Measurements from ENCODE around the gene CBX4. TPM values are rescaled to one million over a fixed set of nuclear protein-coding genes. Genes with fewer than 3 reads are reported as not detected.

CBX4 gene
- total and polyA plus RNA-seq, 2 of the 13 experiments (the other 11 are each of a cell fraction or from before 2014, with no cell fraction given), result 25.8 to 50.8 TPM

DNA sequence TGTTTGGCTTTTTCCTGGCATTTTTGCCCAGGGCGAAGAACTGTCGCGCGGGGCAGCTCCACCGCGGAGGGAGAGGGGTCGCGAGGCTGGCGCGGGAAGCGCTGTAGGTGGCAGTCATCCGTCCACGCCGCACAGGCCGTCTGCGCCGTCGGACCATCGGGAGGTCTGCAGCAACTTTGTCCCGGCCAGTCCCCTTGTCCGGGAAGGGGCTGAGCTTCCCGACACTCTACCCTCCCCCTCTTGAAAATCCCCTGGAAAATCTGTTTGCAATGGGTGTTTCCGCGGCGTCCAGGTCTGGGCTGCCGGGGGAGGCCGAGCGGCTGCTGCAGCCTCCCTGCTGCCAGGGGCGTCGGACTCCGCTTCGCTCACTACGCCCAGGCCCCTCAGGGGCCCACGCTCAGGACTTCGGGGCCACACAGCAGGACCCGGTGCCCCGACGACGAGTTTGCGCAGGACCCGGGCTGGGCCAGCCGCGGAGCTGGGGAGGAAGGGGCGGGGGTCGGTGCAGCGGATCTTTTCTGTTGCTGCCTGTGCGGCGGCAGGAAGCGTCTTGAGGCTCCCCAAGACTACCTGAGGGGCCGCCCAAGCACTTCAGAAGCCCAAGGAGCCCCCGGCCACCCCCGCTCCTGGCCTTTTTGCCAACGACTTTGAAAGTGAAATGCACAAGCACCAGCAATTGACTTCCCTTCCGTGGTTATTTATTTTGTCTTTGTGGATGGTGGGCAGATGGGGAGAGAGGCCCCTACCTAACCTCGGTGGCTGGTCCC is 2.3 kb upstream of the CBX4 start (continued):
- TF ChIP-seq, protein P1, sequence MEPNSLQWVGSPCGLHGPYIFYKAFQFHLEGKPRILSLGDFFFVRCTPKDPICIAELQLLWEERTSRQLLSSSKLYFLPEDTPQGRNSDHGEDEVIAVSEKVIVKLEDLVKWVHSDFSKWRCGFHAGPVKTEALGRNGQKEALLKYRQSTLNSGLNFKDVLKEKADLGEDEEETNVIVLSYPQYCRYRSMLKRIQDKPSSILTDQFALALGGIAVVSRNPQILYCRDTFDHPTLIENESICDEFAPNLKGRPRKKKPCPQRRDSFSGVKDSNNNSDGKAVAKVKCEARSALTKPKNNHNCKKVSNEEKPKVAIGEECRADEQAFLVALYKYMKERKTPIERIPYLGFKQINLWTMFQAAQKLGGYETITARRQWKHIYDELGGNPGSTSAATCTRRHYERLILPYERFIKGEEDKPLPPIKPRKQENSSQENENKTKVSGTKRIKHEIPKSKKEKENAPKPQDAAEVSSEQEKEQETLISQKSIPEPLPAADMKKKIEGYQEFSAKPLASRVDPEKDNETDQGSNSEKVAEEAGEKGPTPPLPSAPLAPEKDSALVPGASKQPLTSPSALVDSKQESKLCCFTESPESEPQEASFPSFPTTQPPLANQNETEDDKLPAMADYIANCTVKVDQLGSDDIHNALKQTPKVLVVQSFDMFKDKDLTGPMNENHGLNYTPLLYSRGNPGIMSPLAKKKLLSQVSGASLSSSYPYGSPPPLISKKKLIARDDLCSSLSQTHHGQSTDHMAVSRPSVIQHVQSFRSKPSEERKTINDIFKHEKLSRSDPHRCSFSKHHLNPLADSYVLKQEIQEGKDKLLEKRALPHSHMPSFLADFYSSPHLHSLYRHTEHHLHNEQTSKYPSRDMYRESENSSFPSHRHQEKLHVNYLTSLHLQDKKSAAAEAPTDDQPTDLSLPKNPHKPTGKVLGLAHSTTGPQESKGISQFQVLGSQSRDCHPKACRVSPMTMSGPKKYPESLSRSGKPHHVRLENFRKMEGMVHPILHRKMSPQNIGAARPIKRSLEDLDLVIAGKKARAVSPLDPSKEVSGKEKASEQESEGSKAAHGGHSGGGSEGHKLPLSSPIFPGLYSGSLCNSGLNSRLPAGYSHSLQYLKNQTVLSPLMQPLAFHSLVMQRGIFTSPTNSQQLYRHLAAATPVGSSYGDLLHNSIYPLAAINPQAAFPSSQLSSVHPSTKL (CRISPR knock-in tag; IDR thresholded peaks at IDR 0.05), result peak; percentile 52
- TF ChIP-seq PHF20 (CRISPR knock-in tag; IDR thresholded peaks at IDR 0.05) (no peak), ZNF547 (CRISPR knock-in tag; IDR thresholded peaks at IDR 0.05) (no peak), GTF3A (CRISPR knock-in tag; conservative IDR thresholded peaks at IDR 0.05) (no peak), ZNF451 (CRISPR knock-in tag; IDR thresholded peaks at IDR 0.05) (no peak), MZF1 (CRISPR knock-in tag; IDR thresholded peaks at IDR 0.05; ENCODE audit: borderline replicate concordance) (no peak), HDAC1 (CRISPR knock-in tag; IDR thresholded peaks at IDR 0.05) (peak; percentile 21; the same call in 1 of the 2 replicates), CBX5 (CRISPR knock-in tag; IDR thresholded peaks at IDR 0.05; ENCODE audit: borderline replicate concordance) (no peak)
- TF ChIP-seq, protein P2, sequence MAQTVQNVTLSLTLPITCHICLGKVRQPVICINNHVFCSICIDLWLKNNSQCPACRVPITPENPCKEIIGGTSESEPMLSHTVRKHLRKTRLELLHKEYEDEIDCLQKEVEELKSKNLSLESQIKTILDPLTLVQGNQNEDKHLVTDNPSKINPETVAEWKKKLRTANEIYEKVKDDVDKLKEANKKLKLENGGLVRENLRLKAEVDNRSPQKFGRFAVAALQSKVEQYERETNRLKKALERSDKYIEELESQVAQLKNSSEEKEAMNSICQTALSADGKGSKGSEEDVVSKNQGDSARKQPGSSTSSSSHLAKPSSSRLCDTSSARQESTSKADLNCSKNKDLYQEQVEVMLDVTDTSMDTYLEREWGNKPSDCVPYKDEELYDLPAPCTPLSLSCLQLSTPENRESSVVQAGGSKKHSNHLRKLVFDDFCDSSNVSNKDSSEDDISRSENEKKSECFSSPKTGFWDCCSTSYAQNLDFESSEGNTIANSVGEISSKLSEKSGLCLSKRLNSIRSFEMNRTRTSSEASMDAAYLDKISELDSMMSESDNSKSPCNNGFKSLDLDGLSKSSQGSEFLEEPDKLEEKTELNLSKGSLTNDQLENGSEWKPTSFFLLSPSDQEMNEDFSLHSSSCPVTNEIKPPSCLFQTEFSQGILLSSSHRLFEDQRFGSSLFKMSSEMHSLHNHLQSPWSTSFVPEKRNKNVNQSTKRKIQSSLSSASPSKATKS (CRISPR knock-in tag; IDR thresholded peaks at IDR 0.05), result no peak
- TF ChIP-seq, protein P3, sequence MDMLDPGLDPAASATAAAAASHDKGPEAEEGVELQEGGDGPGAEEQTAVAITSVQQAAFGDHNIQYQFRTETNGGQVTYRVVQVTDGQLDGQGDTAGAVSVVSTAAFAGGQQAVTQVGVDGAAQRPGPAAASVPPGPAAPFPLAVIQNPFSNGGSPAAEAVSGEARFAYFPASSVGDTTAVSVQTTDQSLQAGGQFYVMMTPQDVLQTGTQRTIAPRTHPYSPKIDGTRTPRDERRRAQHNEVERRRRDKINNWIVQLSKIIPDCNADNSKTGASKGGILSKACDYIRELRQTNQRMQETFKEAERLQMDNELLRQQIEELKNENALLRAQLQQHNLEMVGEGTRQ (IDR thresholded peaks at IDR 0.05; ENCODE audit: low read depth, low read length), result no peak
- TF ChIP-seq, protein P3 (CRISPR knock-in tag; IDR thresholded peaks at IDR 0.05; ENCODE audit: borderline replicate concordance), result no peak
- TF ChIP-seq, protein P4, sequence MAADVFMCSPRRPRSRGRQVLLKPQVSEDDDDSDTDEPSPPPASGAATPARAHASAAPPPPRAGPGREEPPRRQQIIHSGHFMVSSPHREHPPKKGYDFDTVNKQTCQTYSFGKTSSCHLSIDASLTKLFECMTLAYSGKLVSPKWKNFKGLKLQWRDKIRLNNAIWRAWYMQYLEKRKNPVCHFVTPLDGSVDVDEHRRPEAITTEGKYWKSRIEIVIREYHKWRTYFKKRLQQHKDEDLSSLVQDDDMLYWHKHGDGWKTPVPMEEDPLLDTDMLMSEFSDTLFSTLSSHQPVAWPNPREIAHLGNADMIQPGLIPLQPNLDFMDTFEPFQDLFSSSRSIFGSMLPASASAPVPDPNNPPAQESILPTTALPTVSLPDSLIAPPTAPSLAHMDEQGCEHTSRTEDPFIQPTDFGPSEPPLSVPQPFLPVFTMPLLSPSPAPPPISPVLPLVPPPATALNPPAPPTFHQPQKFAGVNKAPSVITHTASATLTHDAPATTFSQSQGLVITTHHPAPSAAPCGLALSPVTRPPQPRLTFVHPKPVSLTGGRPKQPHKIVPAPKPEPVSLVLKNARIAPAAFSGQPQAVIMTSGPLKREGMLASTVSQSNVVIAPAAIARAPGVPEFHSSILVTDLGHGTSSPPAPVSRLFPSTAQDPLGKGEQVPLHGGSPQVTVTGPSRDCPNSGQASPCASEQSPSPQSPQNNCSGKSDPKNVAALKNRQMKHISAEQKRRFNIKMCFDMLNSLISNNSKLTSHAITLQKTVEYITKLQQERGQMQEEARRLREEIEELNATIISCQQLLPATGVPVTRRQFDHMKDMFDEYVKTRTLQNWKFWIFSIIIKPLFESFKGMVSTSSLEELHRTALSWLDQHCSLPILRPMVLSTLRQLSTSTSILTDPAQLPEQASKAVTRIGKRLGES (CRISPR knock-in tag; IDR thresholded peaks at IDR 0.05; ENCODE audit: borderline replicate concordance), result no peak
- TF ChIP-seq, protein P5, sequence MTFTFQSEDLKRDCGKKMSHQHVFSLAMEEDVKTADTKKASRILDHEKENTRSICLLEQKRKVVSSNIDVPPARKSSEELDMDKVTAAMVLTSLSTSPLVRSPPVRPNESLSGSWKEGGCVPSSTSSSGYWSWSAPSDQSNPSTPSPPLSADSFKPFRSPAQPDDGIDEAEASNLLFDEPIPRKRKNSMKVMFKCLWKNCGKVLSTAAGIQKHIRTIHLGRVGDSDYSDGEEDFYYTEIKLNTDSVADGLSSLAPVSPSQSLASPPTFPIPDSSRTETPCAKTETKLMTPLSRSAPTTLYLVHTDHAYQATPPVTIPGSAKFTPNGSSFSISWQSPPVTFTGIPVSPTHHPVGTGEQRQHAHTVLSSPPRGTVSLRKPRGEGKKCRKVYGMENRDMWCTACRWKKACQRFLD (CRISPR knock-in tag; IDR thresholded peaks at IDR 0.05; ENCODE audit: borderline replicate concordance), result no peak
- TF ChIP-seq, protein P6, sequence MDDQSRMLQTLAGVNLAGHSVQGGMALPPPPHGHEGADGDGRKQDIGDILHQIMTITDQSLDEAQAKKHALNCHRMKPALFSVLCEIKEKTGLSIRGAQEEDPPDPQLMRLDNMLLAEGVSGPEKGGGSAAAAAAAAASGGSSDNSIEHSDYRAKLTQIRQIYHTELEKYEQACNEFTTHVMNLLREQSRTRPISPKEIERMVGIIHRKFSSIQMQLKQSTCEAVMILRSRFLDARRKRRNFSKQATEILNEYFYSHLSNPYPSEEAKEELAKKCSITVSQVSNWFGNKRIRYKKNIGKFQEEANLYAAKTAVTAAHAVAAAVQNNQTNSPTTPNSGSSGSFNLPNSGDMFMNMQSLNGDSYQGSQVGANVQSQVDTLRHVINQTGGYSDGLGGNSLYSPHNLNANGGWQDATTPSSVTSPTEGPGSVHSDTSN (CRISPR knock-in tag; IDR thresholded peaks at IDR 0.05; ENCODE audit: borderline replicate concordance), result no peak
